ENCODE measurements around the gene PAXX. TPM values are rescaled to one million over a fixed set of nuclear protein-coding genes. Genes with fewer than 3 reads are reported as not detected.
"Not testable (repeated sequence)": the region's sequence is repeated elsewhere in the genome, so short reads cannot be mapped to it uniquely, and the experiment has no call there.

PAXX gene
- polyA plus RNA-seq, 3 donors: 23.7 to 40.2 (median 39.3) TPM

GRCh38 chr9:137021979-137022661 lies 29.9 kb downstream of the PAXX start:
- no peak for DNase-seq (ENCODE audit: extremely low read depth in 1 of 11, low read depth in 9 of 11, low spot score in 4 of 11)

- DNase-seq (ENCODE audit: extremely low read depth in 1 of 11, low read depth in 9 of 11, low spot score in 4 of 11): no peak
Measured at GRCh38 chr9:137022662-137023008, 30.4 kb downstream of the PAXX start.

- no peak for DNase-seq (ENCODE audit: extremely low read depth in 1 of 11, low read depth in 9 of 11, low spot score in 4 of 11)
Measured at GRCh38 chr9:137023157-137023556, 30.9 kb downstream of the PAXX start.

- DNase-seq (ENCODE audit: extremely low read depth in 1 of 11, low read depth in 9 of 11, low spot score in 4 of 11): no peak
Measured at GRCh38 chr9:137023583-137023991, 31.4 kb downstream of the PAXX start.

DNA sequence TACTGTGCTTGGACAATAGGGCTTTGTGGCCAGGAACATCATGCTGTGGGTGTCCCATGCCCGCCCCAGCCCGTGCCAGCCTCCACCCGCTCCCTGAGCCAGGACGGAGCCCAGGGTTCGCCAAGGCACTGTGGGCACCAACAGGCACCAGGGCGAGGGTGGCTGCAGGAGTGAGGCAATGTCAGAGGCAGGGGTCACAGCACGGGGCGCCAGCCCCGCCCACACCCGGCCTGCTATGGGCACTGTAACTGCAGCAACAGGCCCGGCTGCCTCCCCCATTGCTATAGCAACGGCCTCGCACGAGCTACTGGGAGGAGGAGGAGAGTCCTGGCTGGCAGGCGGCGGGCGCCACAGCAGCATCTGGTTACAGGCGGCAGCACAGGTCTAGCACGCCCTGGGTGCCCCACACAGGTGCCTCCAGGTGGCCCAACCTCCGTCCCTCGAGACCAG lies 33.3 kb downstream of the PAXX start:
- peak in 8 of 11 donors; percentile 56 to 83 (median 80) for DNase-seq (ENCODE audit: extremely low read depth in 1 of 11, low read depth in 9 of 11, low spot score in 4 of 11)

DNA sequence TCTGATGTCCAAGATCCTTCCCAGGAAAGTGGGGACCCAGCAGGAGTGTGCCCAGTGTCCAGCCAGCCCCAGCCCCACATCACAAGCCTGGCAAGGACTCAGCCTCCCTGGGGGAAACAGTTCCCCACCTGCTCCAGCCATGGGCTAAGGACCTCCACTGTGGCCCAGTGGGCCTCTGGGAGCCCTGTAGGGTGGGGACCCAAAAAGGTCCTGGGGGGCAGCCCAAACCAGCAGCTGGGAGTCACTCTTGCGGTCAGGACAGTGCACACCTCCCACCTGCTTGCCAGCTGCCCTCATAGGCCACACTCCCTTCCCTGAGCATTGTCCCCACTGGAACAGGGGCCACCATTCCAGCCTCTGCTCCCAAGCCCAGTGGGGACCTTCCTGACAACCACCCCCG lies 34.2 kb downstream of the PAXX start:
- DNase-seq (ENCODE audit: extremely low read depth in 1 of 11, low read depth in 9 of 11, low spot score in 4 of 11): no peak

DNA sequence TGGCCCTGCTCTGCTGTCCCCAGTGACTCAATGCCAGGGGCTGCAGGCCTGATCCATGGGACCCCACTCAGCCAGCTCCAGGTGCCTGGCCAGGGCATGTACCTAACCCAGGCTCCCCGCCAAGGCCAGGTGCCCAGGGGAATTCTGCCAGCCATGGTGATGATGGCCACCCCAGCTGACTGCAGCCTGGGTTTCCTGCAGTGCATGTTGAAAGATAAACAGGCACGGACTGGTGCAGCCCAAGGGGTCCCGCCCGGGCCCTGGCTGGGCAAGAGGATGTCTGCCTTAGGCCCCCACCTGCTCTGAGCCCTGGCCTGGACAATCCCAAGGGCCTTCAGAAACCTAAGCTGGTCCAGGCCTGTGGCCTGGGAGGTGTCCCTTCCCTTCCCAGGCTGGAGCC lies 34.6 kb downstream of the PAXX start:
- no peak for DNase-seq (ENCODE audit: extremely low read depth in 1 of 11, low read depth in 9 of 11, low spot score in 4 of 11)

DNA sequence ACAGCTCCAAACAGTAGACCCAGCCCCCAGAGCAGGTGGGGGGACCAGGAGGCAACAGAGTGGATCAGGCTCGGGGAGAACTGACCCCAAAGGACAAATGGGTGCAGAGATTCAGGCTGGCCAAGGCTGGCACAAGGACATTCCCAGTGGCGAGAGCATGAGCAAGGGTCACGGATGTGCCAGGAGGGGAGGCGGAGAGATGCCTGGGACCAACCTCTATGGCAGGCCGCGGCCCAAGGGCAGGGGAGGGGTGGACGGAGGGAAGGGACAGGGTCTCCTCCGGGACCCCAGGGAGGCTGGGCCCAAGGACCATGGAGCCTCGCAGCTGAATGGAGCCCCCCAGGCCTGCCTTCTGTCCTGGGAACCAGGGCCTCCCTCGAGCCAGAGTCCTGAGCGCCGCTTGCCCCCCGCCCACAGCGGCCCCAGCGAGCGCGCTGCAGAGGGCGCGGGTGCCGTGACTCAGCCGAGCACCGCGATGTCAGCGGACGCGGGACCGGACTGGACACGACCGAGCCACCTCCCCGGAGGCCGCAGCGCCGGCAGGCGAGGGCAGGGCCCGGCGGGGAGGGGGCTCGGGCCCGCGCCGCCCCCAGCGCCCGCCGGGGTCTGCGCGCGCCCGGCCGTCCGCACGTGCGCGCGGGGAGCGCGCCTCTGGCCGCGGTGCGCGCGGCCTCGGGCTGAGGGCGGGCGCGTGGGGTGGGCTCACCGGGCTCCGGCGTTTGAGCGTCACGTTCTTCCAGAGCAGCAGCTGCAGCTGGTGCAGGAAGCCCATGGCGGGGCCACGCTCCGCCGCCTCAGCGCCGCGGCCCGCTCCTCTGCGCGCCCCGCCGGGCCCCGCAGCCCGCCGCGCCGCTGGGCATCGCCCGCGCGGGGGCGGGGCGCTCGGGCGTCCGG lies 35.4 kb downstream of the PAXX start, which contains the start of gene ABCA2:
ABCA2 (minus strand) TSS at position 869 of the 894 bp plus-strand sequence; CDS start at position 772, 97 bp downstream.
- no peak for DNase-seq (ENCODE audit: extremely low read depth in 1 of 11, low read depth in 9 of 11, low spot score in 4 of 11)

DNA sequence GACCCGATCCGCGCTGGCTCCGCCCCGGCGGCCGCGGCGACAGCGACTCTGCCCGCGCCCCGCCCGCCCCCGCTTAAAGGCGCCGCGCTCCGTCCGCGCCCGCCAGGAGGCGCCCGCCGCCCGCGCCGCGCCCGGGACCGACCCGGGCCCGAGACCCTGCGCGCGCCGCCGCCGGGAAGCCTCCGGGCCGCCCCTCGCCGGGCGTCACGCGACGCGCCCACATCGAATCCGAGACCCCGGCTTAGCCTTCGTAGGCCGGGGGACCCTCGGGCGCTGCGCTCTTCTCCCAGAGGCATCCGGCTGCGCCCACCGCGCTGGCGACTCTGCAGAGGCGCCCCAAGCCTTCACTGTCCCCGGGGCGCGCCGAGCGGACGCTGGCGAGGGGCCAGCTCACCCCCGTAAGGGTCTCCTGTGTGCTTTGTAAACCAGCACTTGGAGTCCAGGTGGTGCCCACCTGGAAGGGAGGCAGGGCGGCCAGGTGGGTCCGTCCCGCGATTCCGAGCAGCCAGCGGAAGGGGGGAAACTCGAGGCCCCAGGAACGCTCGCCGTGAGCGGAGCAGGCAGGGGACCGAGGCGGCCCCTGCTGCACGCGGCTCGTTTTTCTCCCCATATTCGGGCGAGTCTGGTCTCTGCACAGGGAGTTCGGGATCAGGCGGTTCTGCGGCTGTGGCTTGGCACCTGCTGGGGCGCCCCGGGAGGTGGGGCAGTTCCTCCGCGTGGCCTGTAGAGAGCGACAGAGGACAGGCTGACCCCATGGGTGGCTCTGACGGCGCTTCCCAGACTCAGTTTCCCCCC lies 36.2 kb downstream of the PAXX start:
- peak in 4 of 11 donors; percentile 22 to 61 (median 47) for DNase-seq (ENCODE audit: extremely low read depth in 1 of 11, low read depth in 9 of 11, low spot score in 4 of 11)

DNA sequence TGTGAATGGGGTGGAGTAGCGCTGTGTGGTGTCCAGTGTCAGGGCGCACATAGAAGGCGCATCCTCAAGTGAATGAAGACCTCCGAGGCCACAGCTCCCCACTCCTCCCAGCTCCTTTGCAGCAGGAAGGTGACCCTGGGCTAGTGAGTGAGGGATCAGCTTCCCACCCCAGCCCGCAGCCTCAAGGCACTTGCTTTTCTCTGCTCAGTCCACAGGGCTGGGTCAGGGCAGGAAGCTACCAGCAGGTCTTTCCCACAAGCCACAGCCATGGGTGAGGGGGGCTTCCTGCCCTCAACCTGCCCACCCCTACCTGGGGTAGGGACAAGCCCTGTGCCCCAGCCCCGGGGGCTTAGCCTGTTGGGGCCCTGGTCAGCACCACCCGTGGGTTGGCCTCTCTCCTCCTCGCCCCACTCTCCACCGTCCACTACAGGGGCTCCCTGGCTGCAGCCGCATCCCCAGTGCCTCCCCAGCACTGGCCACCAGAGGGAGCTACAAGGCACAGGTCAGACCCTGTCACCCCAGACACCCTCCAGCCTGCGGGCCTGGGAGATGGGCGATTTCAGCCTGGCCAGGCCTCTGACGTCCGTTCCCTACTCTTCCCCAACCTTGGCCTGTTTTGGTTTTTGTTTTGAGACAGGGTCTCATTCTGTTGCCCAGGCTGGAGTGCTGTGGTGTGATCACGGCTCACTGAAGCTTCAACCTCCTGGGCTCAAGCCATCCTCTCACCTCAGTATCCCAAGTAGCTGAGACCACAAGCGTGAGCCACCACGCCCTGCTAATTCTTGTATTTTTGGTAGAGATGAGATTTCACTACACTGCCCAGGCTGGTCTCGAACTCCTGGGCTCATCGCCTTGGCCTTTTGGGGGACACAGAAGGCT lies 37.1 kb downstream of the PAXX start:
- no peak for DNase-seq (ENCODE audit: extremely low read depth in 1 of 11, low read depth in 9 of 11, low spot score in 4 of 11)

DNA sequence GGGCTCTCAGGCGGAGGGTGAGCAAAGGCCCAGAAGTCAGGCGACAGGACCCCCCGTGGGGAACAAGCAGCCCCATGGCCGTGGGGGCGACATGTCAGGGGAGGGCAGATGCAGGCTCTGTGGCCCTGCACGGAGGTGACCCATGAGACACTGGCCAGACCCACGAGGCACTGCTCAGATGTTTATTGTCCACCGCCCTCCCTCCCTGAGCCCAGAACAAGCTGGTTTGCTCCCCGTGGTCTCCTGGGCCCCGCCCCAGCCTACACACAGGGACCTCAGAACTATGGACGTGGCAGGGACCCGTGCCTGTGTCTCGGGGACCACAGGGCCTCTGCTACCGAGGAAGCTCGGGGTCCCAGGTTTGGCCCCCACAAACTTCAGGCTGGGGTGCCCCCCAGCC lies 37.8 kb downstream of the PAXX start:
- no peak for DNase-seq (ENCODE audit: extremely low read depth in 1 of 11, low read depth in 9 of 11, low spot score in 4 of 11)

DNA sequence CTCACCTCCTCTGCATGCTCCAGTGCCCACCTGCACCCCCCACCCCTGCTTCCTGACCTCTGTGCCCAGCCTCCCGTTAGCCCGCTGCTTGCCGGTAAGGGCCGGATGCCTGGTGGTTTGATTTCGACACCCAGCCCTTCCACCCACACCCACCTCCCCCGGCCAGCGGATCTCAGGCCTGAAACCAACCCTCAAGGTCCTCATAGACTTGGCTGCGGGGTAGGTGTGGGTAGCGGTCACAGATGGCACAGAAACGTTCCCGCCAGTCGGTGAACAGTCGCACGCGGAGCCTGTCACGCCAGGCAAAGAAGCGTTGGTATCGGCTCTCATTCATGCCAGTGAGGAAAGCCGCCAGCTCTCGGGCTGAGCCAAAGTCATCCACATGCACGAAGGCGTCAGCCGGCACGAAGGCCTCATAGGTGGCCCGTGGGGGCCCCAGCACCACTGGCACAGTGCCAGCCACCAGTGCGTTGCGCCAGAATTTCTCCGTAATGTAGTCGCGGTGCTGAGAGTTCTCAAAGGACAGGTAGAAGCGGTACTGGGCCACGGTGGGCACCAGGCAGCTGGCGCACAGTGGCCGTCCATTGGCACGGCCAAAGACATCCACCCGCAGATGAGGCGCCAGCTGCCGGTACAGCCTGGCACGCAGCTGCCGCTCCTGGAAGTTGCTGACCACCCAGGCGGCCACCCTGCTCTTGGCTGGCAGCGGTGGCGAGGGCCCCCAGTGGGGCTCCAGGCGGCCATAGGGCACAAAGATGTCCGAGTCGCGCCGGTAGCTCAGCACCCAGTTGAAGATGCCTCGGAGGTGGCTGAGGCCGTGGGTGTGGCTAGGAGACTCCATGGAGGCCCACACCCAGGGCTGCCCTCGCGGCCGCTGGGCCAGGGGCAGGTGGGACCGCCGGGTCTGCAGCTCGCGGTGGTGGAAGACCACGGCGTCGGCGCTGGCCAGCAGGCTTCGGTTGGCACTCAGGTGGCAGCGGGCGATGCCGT lies 38.6 kb downstream of the PAXX start:
- DNase-seq (ENCODE audit: extremely low read depth in 1 of 11, low read depth in 9 of 11, low spot score in 4 of 11): no peak

DNA sequence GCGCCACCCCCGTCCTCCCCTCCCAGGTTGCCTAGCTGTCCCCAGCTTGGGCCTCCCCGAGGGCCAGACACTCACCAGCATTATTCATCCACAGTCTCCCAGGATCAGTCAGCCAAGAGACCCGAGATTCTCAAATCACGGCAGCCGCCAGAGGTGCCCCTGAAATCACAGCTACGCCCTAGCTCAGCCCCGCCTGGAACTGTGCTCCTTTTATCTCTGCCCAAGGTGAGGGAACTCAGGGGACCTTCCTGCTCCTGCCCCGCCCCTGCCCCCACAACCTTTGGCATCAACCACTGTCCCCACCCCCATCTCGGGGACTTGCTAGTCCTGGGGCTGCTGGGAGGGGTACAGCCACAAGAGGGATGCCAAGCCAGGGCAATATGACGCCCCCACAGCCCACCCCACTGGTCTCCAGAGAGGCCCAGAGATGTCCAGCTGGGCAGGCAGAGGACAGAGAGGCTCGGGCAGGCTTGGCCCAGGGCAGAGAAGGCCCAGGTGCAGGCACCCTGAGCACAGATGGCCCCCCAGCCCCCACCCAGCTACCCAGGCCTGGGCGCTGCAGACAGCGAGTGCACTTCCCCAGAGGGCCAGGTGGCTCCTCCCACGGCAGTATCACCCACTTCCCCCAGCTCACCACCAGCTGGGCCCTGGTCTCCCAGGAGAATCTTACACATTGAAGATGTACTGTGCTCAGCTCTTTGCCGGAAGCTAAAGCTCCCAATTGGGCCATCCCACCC lies 39.9 kb downstream of the PAXX start, which contains the start of gene FUT7:
FUT7 (minus strand) TSS at position 185 of the 737 bp plus-strand sequence; CDS start at position 88, 97 bp downstream.
- DNase-seq (ENCODE audit: extremely low read depth in 1 of 11, low read depth in 9 of 11, low spot score in 4 of 11): no peak

DNA sequence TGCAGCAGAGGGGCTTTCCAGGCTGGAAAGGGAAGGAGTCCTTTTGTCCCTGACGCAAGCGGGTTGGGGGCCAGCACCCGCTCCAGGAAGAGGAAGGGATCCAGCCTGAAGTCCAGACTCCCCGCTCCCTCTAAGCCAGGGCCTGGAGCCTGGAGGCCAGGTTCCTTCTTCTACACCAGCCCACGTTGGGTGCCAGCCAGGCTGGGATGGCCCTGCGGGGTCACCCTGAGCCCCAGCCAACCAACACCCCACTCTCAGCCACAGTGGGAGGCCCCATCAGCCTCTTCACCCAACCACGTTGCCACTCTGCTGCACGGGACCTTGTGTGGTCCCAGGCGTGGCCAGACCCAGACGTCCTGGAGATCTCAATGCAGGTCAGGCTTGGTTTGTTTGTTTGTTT lies 40.6 kb downstream of the PAXX start:
- no peak for DNase-seq (ENCODE audit: extremely low read depth in 1 of 11, low read depth in 9 of 11, low spot score in 4 of 11)

GRCh38 chr9:137033481-137033880 lies 41.3 kb downstream of the PAXX start:
- not testable (repeated sequence) for DNase-seq (ENCODE audit: extremely low read depth in 1 of 11, low read depth in 9 of 11, low spot score in 4 of 11)

- DNase-seq (ENCODE audit: extremely low read depth in 1 of 11, low read depth in 9 of 11, low spot score in 4 of 11): no peak
Measured at GRCh38 chr9:137034039-137034708, 42.0 kb downstream of the PAXX start.

Measured in renal cortex interstitium (tissue), 11 donors.